Astrocyte of the cerebellum (primary cell): ENCODE measurements around the gene ROS1.

ENCODE experiments used
- DNase-seq: peaks from one replicate; pipeline ENCODE4 v3.0.0-alpha.2; 2011; ENCODE audit warnings: low read depth
- H3K4me3 ChIP-seq: 2 replicates; pipeline ENCODE4 v1.5.1; 2011; ENCODE audit warnings: mild to moderate bottlenecking, low read depth, low read length, moderate library complexity
- in situ Hi-C: cut with HindIII; loops from 2 replicates; pipeline ENCODE4 v1.10.0; 2017; ENCODE audit warnings: low sequenced_read_pairs
- TF ChIP-seq, protein P1 (sequence below): IDR thresholded peaks from 2 replicates; pipeline ENCODE4 v1.5.1; 2012; ENCODE audit warnings: low read length, low read depth, moderate library complexity, mild to moderate bottlenecking; ENCODE audit errors: missing control alignments

The ROS1 gene

DNA sequence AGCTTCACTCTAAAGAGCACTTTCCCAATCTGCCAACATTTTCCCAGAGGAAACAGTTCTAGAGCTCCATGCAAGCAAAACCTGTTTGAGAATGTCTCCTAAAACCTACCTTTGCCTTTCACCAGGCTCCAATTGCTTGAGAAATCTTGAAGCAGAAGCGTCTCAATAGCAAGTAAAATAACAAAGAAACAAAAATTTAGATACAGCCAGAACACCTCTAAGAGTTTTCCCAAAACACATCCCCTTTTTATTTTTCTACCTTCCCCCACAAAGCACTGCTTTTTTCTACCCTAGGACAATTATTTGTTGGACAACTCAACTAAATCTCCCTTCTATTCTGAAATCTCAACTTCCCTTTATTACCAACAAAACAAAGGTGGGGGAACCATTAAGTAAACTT lies 156.8 kb downstream of the ROS1 start:
- TF ChIP-seq, protein P1, sequence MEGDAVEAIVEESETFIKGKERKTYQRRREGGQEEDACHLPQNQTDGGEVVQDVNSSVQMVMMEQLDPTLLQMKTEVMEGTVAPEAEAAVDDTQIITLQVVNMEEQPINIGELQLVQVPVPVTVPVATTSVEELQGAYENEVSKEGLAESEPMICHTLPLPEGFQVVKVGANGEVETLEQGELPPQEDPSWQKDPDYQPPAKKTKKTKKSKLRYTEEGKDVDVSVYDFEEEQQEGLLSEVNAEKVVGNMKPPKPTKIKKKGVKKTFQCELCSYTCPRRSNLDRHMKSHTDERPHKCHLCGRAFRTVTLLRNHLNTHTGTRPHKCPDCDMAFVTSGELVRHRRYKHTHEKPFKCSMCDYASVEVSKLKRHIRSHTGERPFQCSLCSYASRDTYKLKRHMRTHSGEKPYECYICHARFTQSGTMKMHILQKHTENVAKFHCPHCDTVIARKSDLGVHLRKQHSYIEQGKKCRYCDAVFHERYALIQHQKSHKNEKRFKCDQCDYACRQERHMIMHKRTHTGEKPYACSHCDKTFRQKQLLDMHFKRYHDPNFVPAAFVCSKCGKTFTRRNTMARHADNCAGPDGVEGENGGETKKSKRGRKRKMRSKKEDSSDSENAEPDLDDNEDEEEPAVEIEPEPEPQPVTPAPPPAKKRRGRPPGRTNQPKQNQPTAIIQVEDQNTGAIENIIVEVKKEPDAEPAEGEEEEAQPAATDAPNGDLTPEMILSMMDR: no peak
- in situ Hi-C loops: no loop called here
- no peak overlapping the region for H3K4me3 ChIP-seq
- DNase-seq: no peak

DNA sequence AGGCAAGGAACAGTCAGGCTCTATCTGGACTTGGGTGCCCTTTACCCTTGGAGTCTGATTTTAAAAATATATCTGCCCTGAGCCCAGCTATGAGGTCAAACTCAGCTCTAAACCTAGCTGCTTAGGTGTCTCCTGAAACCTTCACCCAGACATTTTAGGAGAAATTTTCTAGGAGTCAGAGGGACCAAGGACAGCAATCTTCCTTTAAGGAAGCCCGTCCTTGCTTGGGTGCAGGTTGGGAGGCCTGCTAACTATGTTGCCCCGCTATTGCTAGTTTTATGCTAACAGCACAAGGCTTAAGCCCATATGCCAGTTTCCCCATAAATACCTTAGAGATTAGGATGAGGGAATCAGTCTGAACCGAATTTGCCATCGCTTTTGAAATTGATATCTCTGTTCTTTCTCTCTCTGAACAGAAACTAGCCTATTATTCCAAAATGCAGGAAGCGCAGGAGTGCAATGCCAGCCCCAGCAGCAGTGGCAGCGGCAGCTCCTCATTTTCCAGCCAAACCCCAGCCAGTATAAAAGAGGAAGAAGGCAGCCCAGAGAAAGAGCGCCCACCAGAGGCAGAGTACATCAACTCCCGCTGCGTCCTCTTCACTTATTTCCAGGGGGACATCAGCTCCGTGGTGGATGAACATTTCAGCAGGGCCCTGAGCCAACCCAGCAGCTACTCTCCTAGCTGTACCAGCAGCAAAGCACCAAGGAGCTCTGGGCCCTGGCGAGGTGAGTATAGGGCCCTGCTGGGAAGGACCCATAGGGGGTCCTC lies 157.8 kb downstream of the ROS1 start:
- in situ Hi-C loops: no loop called here
- no peak for DNase-seq

DNA sequence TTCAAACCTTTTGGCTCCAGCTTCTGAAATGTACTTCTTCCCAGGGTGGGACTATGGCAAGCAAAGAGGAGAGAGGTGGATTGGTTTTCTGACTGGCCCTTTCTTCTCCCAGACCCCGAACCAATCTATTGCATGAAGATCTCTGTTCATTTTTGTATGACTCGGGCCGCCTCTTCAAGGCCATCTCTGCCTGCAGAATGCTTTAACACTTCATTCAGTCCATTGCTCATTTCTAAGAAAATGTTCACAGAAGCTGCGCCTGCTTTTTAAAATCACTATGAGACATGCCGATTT lies 158.7 kb downstream of the ROS1 start:
- no peak for DNase-seq
- TF ChIP-seq, protein P1: no peak
- in situ Hi-C loops: no loop called here
- no peak overlapping the region for H3K4me3 ChIP-seq

More for the DNA sequence above, 157.8 kb downstream of the ROS1 start:
- no peak overlapping the region for H3K4me3 ChIP-seq
- TF ChIP-seq, protein P1: no peak

DNA sequence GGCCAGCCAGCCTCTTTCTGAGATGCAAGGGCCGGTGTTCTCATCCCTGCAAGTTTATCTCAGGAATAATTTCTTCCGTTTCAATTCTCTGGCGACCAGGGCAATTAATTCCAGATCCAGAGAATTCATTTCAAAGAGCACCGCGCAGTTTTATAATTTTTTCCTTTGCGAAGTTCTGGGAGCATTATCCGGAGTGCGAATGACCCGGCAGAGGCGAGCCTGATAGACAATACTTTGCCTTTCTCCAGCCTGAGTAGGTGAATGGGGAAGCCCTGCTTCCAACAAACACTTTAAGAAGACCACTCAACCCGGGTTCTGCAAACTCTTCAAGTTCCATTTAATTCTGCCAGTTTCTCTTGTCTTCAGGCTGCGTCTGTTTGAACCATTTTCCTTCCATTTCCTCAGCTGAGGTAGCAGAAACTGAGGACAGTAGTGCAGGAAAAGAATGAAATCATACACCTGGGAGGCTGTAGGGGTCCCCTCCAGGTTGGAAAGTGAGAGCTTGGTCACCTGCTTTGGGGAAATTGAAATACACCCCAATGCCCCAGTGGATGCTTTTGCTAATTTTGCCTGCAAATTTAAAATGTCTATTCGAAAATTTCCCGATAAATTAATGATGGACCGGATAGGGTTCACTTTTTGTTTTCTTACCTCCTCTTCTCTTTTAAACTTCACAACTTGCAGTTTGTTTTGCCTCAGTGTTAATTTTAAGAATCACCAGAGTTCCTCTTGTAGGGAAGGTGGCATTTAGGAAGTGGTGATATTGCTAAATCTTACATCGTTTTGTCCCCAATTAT lies 159.3 kb downstream of the ROS1 start:
- no peak for DNase-seq
- in situ Hi-C loops: no loop called here
- no peak overlapping the region for H3K4me3 ChIP-seq
- TF ChIP-seq, protein P1: no peak

DNA sequence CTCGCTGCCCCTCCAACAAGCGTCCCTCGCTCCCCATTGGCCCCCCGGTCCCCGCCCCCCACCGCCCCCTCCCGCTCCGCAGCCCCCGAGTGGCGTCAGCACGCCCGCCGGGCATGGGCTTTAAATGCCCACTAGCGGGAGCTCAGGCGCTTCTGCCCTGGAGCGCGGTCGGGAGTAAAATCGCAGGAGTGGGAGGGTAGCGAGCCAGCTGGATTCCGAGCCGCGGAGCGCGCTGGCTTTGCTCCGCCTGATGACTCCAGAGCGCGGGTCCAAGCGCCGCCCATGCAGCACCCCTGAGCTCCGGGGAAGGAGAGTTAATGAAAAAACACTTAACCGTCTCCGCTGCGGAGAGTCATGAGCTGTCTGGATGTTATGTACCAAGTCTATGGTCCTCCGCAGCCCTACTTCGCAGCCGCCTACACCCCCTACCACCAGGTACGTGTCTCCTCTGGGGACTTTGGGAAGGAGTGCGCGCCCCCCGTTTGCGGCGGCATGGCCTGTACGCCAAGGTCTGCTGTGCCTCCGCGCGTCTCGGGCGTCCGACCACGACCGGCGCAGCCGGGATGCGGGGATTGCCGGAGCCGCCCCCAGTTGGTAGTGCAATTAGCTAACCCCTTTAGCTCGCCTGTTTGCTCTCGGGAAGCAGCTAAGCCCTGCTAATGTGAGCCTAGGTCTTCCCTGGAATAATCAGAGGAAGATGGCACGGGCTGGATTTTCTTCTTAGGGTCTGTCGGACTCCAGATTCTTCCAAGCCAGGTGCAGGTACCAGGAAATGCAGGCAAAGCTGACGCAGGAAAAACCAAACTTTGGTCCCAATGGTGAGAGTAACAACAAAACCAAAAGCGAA lies 160.1 kb downstream of the ROS1 start, which contains the start of gene VGLL2:
VGLL2 (plus strand) TSS at position 149 of the 847 bp plus-strand sequence; CDS start at position 355, 206 bp downstream.
- DNase-seq: no peak
- in situ Hi-C loops: no loop called here
- H3K4me3 ChIP-seq: peak within 1 kb of the TSS; percentile 43
- TF ChIP-seq, protein P1: peak; percentile 6
